Endothelial cell of umbilical vein (primary cell): ENCODE data around the gene MLX. TPM values are rescaled to one million over a fixed set of nuclear protein-coding genes. Genes with fewer than 3 reads are reported as not detected.

Experiments
- BruUV-seq: library from RNA; stranded (reverse); fragments of 400-500 nt; replicated peaks from 2 replicates; lab custom pipeline; 2021; lab: Mats Ljungman, UMichigan
- CTCF ChIA-PET: fragments of 300-600, 350-600 bp; sonication (Branson Sonifier 250); formaldehyde crosslinking; loops from one replicate; lab custom pipeline; 2021; ENCODE audit warnings: antibody characterized with exemption, inconsistent platforms; lab: Charles Lee
- POLR2A ChIA-PET: fragments of 300-600, 350-600 bp; sonication (Branson Sonifier 250); formaldehyde crosslinking; loops from one replicate; lab custom pipeline; 2021; ENCODE audit warnings: antibody characterized with exemption, inconsistent platforms; lab: Charles Lee
- DNase-seq: peaks from one replicate; pipeline ENCODE4 v3.0.0-alpha.2; 2011; ENCODE audit warnings: low read depth, low spot score
- FAIRE-seq: peaks from 2 replicates; lab custom pipeline; 2011; peaks lifted over from hg19 to GRCh38; lab: Jason Lieb, UNC
- H2AFZ ChIP-seq: 2 replicates; pipeline ENCODE4 v1.6.0; 2012; ENCODE audit warnings: low read depth, low read length, control low read depth, inconsistent platforms
- H3K27ac ChIP-seq: 2 replicates; pipeline ENCODE4 v1.5.1; 2011; ENCODE audit warnings: low read depth, mild to moderate bottlenecking, control low read depth, low read length, moderate library complexity; ENCODE audit not compliant: insufficient read depth
- H3K27me3 ChIP-seq, 2 experiments: 2 replicates each; pipeline versions ENCODE4 v1.6.0 to v1.6.1; 2011; ENCODE audit warnings: low read length in 2 of 2, mixed read lengths in 1 of 2; ENCODE audit not compliant: control insufficient read depth in 2 of 2, insufficient read depth in 2 of 2
- H3K36me3 ChIP-seq, 2 experiments: 2 replicates in 1 of 2; 3 replicates in 1 of 2; pipeline ENCODE4 v1.5.1; 2011; ENCODE audit warnings: low read length in 2 of 2, mild to moderate bottlenecking in 1 of 2, moderate library complexity in 1 of 2; ENCODE audit not compliant: control insufficient read depth in 2 of 2, insufficient read depth in 2 of 2; ENCODE audit errors: extremely low read depth in 1 of 2
- H3K4me1 ChIP-seq: 3 replicates; pipeline ENCODE4 v1.5.1; 2011; ENCODE audit warnings: mild to moderate bottlenecking, low read length; ENCODE audit not compliant: control insufficient read depth, insufficient read depth; ENCODE audit errors: extremely low read depth
- H3K4me2 ChIP-seq: 2 replicates; pipeline ENCODE4 v1.6.1; 2011; ENCODE audit warnings: low read length, control low read depth, mixed read lengths; ENCODE audit not compliant: insufficient read depth
- H3K4me3 ChIP-seq, 3 experiments: fragments of 200-600 bp in 1 of 3; sonication (generic), shearing (Covaris generic) in 1 of 3; replicated peaks in 1 of 3; 2 replicates each; pipeline ENCODE4 v1.5.1; 2011 to 2016; ENCODE audit warnings: control low read depth in 3 of 3, low read length in 3 of 3, mild to moderate bottlenecking in 2 of 3, inconsistent platforms in 1 of 3, low read depth in 1 of 3, moderate library complexity in 1 of 3; ENCODE audit not compliant: insufficient read depth in 1 of 3
- H3K79me2 ChIP-seq: 2 replicates; pipeline ENCODE4 v1.6.0; 2012; ENCODE audit warnings: low read length, inconsistent platforms; ENCODE audit not compliant: control insufficient read depth, insufficient read depth
- H3K9ac ChIP-seq: replicated peaks from 2 replicates; pipeline ENCODE3; 2011; ENCODE audit warnings: low read length, control low read depth; ENCODE audit not compliant: insufficient read depth; ENCODE audit errors: extremely low read depth
- H3K9me1 ChIP-seq: replicated peaks from 3 replicates; pipeline ENCODE4 v1.6.0; 2011; ENCODE audit warnings: mild to moderate bottlenecking, low read length; ENCODE audit not compliant: control insufficient read depth, insufficient read depth; ENCODE audit errors: extremely low read depth
- H3K9me3 ChIP-seq: replicated peaks from 2 replicates; pipeline ENCODE4 v1.5.1; 2012; ENCODE audit warnings: low read length, inconsistent platforms; ENCODE audit not compliant: control insufficient read depth, insufficient read depth
- H4K20me1 ChIP-seq: replicated peaks from 2 replicates; pipeline ENCODE3; 2011; ENCODE audit warnings: mild to moderate bottlenecking, low read length; ENCODE audit not compliant: control insufficient read depth, insufficient read depth; ENCODE audit errors: extremely low read depth
- EZH2 ChIP-seq: IDR thresholded peaks from 2 replicates; pipeline ENCODE4 v1.6.1; 2012; ENCODE audit warnings: borderline replicate concordance, low read depth, mild to moderate bottlenecking, moderate library complexity, low read length, inconsistent platforms; ENCODE audit not compliant: severe bottlenecking
- FOS ChIP-seq: IDR thresholded peaks from 2 replicates; pipeline ENCODE4 v1.6.1; 2011; ENCODE audit warnings: mild to moderate bottlenecking, low read length, moderate library complexity, borderline replicate concordance; ENCODE audit not compliant: insufficient read depth
- GATA2 ChIP-seq: IDR thresholded peaks from 2 replicates; pipeline ENCODE4 v1.7.0; 2011; ENCODE audit warnings: low read depth, mild to moderate bottlenecking, moderate library complexity, mixed read lengths, low read length; ENCODE audit not compliant: insufficient read length, insufficient read depth
- JUN ChIP-seq: IDR thresholded peaks from 2 replicates; pipeline ENCODE4 v1.6.1; 2011; ENCODE audit warnings: borderline replicate concordance, low read depth; ENCODE audit not compliant: insufficient read length, insufficient read depth
- MAX ChIP-seq: IDR thresholded peaks from 2 replicates; pipeline ENCODE4 v1.6.1; 2011; ENCODE audit not compliant: insufficient read depth, insufficient read length
- MYC ChIP-seq: IDR thresholded peaks from one replicate; pipeline ENCODE4 v1.6.1; 2011; ENCODE audit warnings: mild to moderate bottlenecking, low read depth, low read length
- POLR2A ChIP-seq: IDR thresholded peaks from 2 replicates; pipeline ENCODE4 v1.6.1; 2012; ENCODE audit warnings: low read depth, mild to moderate bottlenecking, control low read depth, low read length
- POLR2AphosphoS5 ChIP-seq: IDR thresholded peaks from 2 replicates; pipeline ENCODE4 v1.6.1; 2012; ENCODE audit warnings: low read depth, mild to moderate bottlenecking, control low read depth, low read length, moderate library complexity; ENCODE audit not compliant: insufficient read depth
- dilution Hi-C: fragments of 300-500 bp; cut with MboI; formaldehyde crosslinking; loops from one replicate; pipeline ENCODE4 v1.15.0; 2019; ENCODE audit warnings: low sequenced_read_pairs; ENCODE audit not compliant: extremely low pct_ligation_motif_present
- intact Hi-C: fragments of 100-400 bp; cut with micrococcal nuclease; formaldehyde crosslinking; loops from one replicate; pipeline ENCODE4 v1.10.0; 2022
- polyA plus RNA-seq, 4 experiments: library from polyadenylated mRNA; depleted of rRNA in 3 of 4; stranded (reverse) in 3 of 4; unstranded in 1 of 4; fragments of >200 nt; gene quantifications; 2 replicates each; pipeline versions ENCODE4 v1.2.1 to v1.2.3, GENCODE V29; 2011 to 2012; ENCODE audit warnings: missing spikeins in 1 of 4
- total RNA-seq: library from RNA; stranded (reverse); gene quantifications from 2 replicates; pipeline ENCODE4 v1.2.3, GENCODE V29; 2021
- TF ChIP-seq, protein P1 (sequence below), 2 donors: IDR thresholded peaks; 1 replicate in 1 of 2; 2 replicates in 1 of 2; pipeline ENCODE4 v1.5.1; 2011; ENCODE audit warnings: low read length in 2 of 2, mild to moderate bottlenecking in 2 of 2, moderate library complexity in 2 of 2, control low read depth in 1 of 2, inconsistent platforms in 1 of 2, low read depth in 1 of 2; ENCODE audit not compliant: insufficient read depth in 1 of 2; ENCODE audit errors: extremely low read depth in 1 of 2

Gene MLX
- total and polyA plus RNA-seq, 2 donors (not counting 3 experiments of a cell fraction or from before 2014, with no cell fraction given): 40.3 to 42.7 TPM

- DNase-seq (no peak), FAIRE-seq (peak; percentile 44)
- Histone ChIP-seq H3K27me3 (no peaks in the 10 kb centered on the region), H3K27ac (no peak overlapping the region), H3K9me1 (no peaks in the 10 kb centered on the region), H3K4me3 (no peak overlapping the region), H3K4me2 (peak overlapping the region; percentile 75), H4K20me1 (no peaks in the 10 kb centered on the region), H3K9me3 (no peaks in the 10 kb centered on the region), H2AFZ (no peak overlapping the region), H3K79me2 (peaks cover 30% of the 10 kb centered on the region), H3K4me1 (peaks cover 27% of the 10 kb centered on the region), H3K9ac (no peak overlapping the region), H3K36me3 (peaks cover 4 to 21% of the 10 kb centered on the region in 2 experiments)
- no peak for TF ChIP-seq EZH2
- TF ChIP-seq POLR2A: no peak
- no peak for TF ChIP-seq MYC
- no peak for TF ChIP-seq POLR2AphosphoS5
- TF ChIP-seq JUN: no peak
- no peak for TF ChIP-seq MAX
- TF ChIP-seq FOS: no peak
- TF ChIP-seq, protein P1, sequence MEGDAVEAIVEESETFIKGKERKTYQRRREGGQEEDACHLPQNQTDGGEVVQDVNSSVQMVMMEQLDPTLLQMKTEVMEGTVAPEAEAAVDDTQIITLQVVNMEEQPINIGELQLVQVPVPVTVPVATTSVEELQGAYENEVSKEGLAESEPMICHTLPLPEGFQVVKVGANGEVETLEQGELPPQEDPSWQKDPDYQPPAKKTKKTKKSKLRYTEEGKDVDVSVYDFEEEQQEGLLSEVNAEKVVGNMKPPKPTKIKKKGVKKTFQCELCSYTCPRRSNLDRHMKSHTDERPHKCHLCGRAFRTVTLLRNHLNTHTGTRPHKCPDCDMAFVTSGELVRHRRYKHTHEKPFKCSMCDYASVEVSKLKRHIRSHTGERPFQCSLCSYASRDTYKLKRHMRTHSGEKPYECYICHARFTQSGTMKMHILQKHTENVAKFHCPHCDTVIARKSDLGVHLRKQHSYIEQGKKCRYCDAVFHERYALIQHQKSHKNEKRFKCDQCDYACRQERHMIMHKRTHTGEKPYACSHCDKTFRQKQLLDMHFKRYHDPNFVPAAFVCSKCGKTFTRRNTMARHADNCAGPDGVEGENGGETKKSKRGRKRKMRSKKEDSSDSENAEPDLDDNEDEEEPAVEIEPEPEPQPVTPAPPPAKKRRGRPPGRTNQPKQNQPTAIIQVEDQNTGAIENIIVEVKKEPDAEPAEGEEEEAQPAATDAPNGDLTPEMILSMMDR (IDR thresholded peaks at IDR 0.05; ENCODE audit: extremely low read depth in 1 of 2, insufficient read depth in 1 of 2, low read depth in 1 of 2, low read length in 2 of 2): no peak
- no peak for TF ChIP-seq GATA2
- CTCF ChIA-PET: interaction anchor here (2.1 kb wide), 1 partner anchor 14 kb away, joined by 9 read pairs; the partner anchor contains the start of gene PSMC3IP
- dilution Hi-C loops: no loop called here
- intact Hi-C loops: no loop called here
- BruUV-seq: no TSS peak
- POLR2A ChIA-PET: no interaction called here
These were observed 3.4 kb upstream of the MLX start for GRCh38 chr17:42563543-42563942.
